IMR-90 (cell line): ENCODE measurements around the gene ADAMTSL5. TPM values are rescaled to one million over a fixed set of nuclear protein-coding genes. Genes with fewer than 3 reads are reported as not detected.

ENCODE experiments used
- ATAC-seq: fragments of 200-7000 bp; cut with Tn5 transposase; 2 replicates; pipeline ENCODE4 v1.9.1; 2020; ENCODE audit warnings: low read depth, mild to moderate bottlenecking, moderate library complexity
- BruUV-seq: library from RNA; stranded (reverse); fragments of 400-500 nt; replicated peaks from 2 replicates; lab custom pipeline; 2021; lab: Mats Ljungman, UMichigan
- CTCF ChIA-PET: fragments of 300-600 bp; formaldehyde crosslinking; extraction: SDS; loops from one replicate; lab custom pipeline; 2021; ENCODE audit warnings: antibody characterized with exemption; lab: Yijun Ruan, JAX
- POLR2A ChIA-PET: fragments of 300-600 bp; sonication (Branson Sonifier 250); formaldehyde crosslinking; loops from one replicate; lab custom pipeline; 2022; ENCODE audit warnings: antibody characterized with exemption; ENCODE audit not compliant: unreplicated experiment; lab: Charles Lee
- DNase-seq: peaks from one replicate; pipeline ENCODE4 v3.0.0; 2013
- H2AFZ ChIP-seq: replicated peaks from 2 replicates; pipeline ENCODE3; 2013; ENCODE audit warnings: low read length, mild to moderate bottlenecking; ENCODE audit not compliant: poor library complexity
- H2AK5ac ChIP-seq: 2 replicates; pipeline ENCODE4 v1.6.1; 2013; ENCODE audit warnings: low read depth, low read length, inconsistent platforms
- H2AK9ac ChIP-seq: replicated peaks from 2 replicates; pipeline ENCODE3; 2013; ENCODE audit warnings: mild to moderate bottlenecking, low read depth, low read length, moderate library complexity; ENCODE audit not compliant: poor library complexity
- H2BK120ac ChIP-seq: 2 replicates; pipeline ENCODE4 v1.6.1; 2013; ENCODE audit warnings: low read depth, low read length, inconsistent platforms
- H2BK15ac ChIP-seq: 3 replicates; pipeline ENCODE4 v1.6.1; 2013; ENCODE audit warnings: low read depth, low read length, inconsistent platforms
- H2BK20ac ChIP-seq: 2 replicates; pipeline ENCODE4 v1.6.1; 2013; ENCODE audit warnings: low read depth, mild to moderate bottlenecking, inconsistent platforms, low read length, moderate library complexity
- H2BK5ac ChIP-seq: 2 replicates; pipeline ENCODE4 v1.6.1; 2013; ENCODE audit warnings: mild to moderate bottlenecking, low read depth, low read length, inconsistent platforms; ENCODE audit not compliant: poor library complexity, severe bottlenecking
- H3K14ac ChIP-seq: replicated peaks from 2 replicates; pipeline ENCODE4 v1.6.1; 2013; ENCODE audit warnings: low read depth, low read length, inconsistent platforms
- H3K18ac ChIP-seq: 2 replicates; pipeline ENCODE4 v1.6.1; 2013; ENCODE audit warnings: low read depth, low read length, control low read depth
- H3K23ac ChIP-seq: 2 replicates; pipeline ENCODE4 v1.6.1; 2013; ENCODE audit warnings: low read depth, low read length, inconsistent platforms
- H3K27ac ChIP-seq: 2 replicates; pipeline ENCODE4 v1.5.1; 2013; ENCODE audit warnings: mild to moderate bottlenecking, control low read depth, low read length; ENCODE audit not compliant: insufficient read depth
- H3K27me3 ChIP-seq: 2 replicates; pipeline ENCODE4 v1.6.1; 2013; ENCODE audit warnings: low read length; ENCODE audit not compliant: control insufficient read depth, insufficient read depth
- H3K36me3 ChIP-seq: 2 replicates; pipeline ENCODE4 v1.6.1; 2013; ENCODE audit warnings: low read length, mixed read lengths; ENCODE audit not compliant: control insufficient read depth, insufficient read depth
- H3K4ac ChIP-seq: 2 replicates; pipeline ENCODE4 v1.6.1; 2013; ENCODE audit warnings: low read depth, low read length, inconsistent platforms
- H3K4me1 ChIP-seq: 2 replicates; pipeline ENCODE4 v1.6.1; 2013; ENCODE audit warnings: low read length, mixed read lengths; ENCODE audit not compliant: control insufficient read depth, insufficient read depth
- H3K4me2 ChIP-seq: 2 replicates; pipeline ENCODE4 v1.6.1; 2013; ENCODE audit warnings: low read depth, mild to moderate bottlenecking, control low read depth, low read length, moderate library complexity
- H3K4me3 ChIP-seq: 2 replicates; pipeline ENCODE4 v1.5.1; 2013; ENCODE audit warnings: low read depth, mild to moderate bottlenecking, control low read depth, low read length, moderate library complexity; ENCODE audit not compliant: insufficient read depth
- H3K56ac ChIP-seq: 2 replicates; pipeline ENCODE4 v1.6.1; 2013; ENCODE audit warnings: low read length, inconsistent platforms; ENCODE audit not compliant: insufficient read depth; ENCODE audit errors: extremely low read depth
- H3K79me1 ChIP-seq, 2 experiments: 2 replicates each; pipeline ENCODE4 v1.6.1; 2013; ENCODE audit warnings: low read length in 2 of 2, inconsistent platforms in 1 of 2, low read depth in 1 of 2
- H3K9ac ChIP-seq: 2 replicates; pipeline ENCODE4 v1.6.1; 2013; ENCODE audit warnings: low read depth, low read length, control low read depth
- H3K9me1 ChIP-seq: 2 replicates; pipeline ENCODE4 v1.6.1; 2013; ENCODE audit warnings: low read length, inconsistent platforms; ENCODE audit not compliant: insufficient read depth
- H3K9me3 ChIP-seq: 2 replicates; pipeline ENCODE4 v1.6.1; 2013; ENCODE audit warnings: low read length; ENCODE audit not compliant: control insufficient read depth, insufficient read depth
- H4K20me1 ChIP-seq: 2 replicates; pipeline ENCODE4 v1.6.1; 2013; ENCODE audit warnings: low read length, inconsistent platforms; ENCODE audit not compliant: insufficient read depth
- H4K5ac ChIP-seq: 2 replicates; pipeline ENCODE4 v1.6.1; 2013; ENCODE audit warnings: mild to moderate bottlenecking, low read depth, low read length, control low read depth
- H4K8ac ChIP-seq, 2 experiments: 2 replicates each; pipeline ENCODE4 v1.6.1; 2013; ENCODE audit warnings: low read depth in 2 of 2, low read length in 2 of 2, control low read depth in 1 of 2, inconsistent platforms in 1 of 2
- H4K91ac ChIP-seq: 2 replicates; pipeline ENCODE4 v1.6.1; 2013; ENCODE audit warnings: low read depth, low read length, inconsistent platforms; ENCODE audit not compliant: insufficient read depth
- FOS ChIP-seq: fragments of 150-350 bp; IDR thresholded peaks from 2 replicates; pipeline ENCODE4 v1.6.1; 2016; ENCODE audit warnings: low read depth, low read length
- RAD21 ChIP-seq: IDR thresholded peaks from 2 replicates; pipeline ENCODE4 v1.6.1; 2012; ENCODE audit warnings: low read length, improper control_type of control experiment
- WGBS, 2 experiments: methylation state at CpG; one replicate each; pipeline versions ENCODE4 v1.1.5 to v1.1.7; 2013; ENCODE audit warnings: missing lambda C conversion rate in 2 of 2; ENCODE audit not compliant: insufficient read length in 1 of 2; ENCODE audit errors: extremely low coverage in 2 of 2; 5-methylcytosine and 5-hydroxymethylcytosine counted together
- dilution Hi-C: fragments of 300-500 bp; cut with HindIII; formaldehyde crosslinking; loops from one replicate; pipeline ENCODE4 v1.14.3; 2018; ENCODE audit warnings: low sequenced_read_pairs; ENCODE audit not compliant: unreplicated experiment
- in situ Hi-C: fragments of 300-500 bp; cut with MboI; formaldehyde crosslinking; loops from 3 replicates; pipeline ENCODE4 v1.14.3; 2019; ENCODE audit warnings: low sequenced_read_pairs, inconsistent platforms, mixed read lengths
- intact Hi-C: fragments of 100-400 bp; cut with micrococcal nuclease; formaldehyde crosslinking; loops from 2 replicates; pipeline ENCODE4 v1.10.0; 2022
- polyA plus RNA-seq, 3 experiments: library from polyadenylated mRNA; depleted of rRNA; stranded (reverse); fragments of >200 nt; gene quantifications; 2 replicates each; pipeline ENCODE4 v1.2.3, GENCODE V29; 2012; ENCODE audit warnings: low replicate concordance in 1 of 3
- total RNA-seq: library from RNA; depleted of rRNA; stranded (reverse); fragments of >200 nt; gene quantifications from 2 replicates; pipeline ENCODE4 v1.2.3, GENCODE V29; 2012

The ADAMTSL5 gene
- total and polyA plus RNA-seq, 2 of the 4 experiments (the other 2 are of a cell fraction), result 0.90 to 10.8 TPM

DNA sequence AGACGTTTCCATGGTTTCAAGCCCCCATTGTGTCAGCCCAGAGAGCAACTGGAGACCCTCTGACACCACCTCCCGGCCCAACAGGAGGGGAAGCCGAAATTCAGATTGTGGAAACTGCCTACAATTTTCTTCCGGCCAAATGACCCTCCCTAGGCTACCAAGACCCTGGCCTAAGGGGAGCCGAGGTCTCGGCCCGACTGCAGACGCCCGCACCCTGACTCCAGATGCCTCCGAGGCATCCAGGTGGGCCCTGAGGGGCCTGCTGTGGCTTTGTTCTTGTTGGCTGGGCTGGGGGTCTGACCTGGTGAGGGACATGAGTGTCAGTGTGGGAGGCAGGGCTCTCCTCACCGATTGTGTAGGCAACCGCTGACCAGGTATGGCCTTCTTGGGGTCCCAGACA lies 45.7 kb upstream of the ADAMTSL5 start:
- ATAC-seq, result no peak
- WGBS, 2 experiments, result no CpG with 5 or more reads among the region's 12 CpGs
- dilution Hi-C loops, result no loop called here
- no peak overlapping the region for H3K56ac ChIP-seq
- ChIA-PET CTCF (no interaction called here), POLR2A (no interaction called here)
- H2BK120ac ChIP-seq, result no peak overlapping the region
- H2BK5ac ChIP-seq, result no peak overlapping the region
- DNase-seq, result no peak
- H4K8ac ChIP-seq, result no peak overlapping the region
- H3K36me3 ChIP-seq, result peaks cover 29% of the 10 kb centered on the region
- no peak overlapping the region for H2BK15ac ChIP-seq
- H3K14ac ChIP-seq, result no peak overlapping the region
- no TSS peak for BruUV-seq
- H3K27ac ChIP-seq, result no peak overlapping the region
- peaks cover 2% of the 10 kb centered on the region; the same call in 1 of the 2 replicates for H3K4me1 ChIP-seq
- H3K27me3 ChIP-seq, result no peaks in the 10 kb centered on the region
- in situ Hi-C loops, result no loop called here
- no peak overlapping the region for H4K5ac ChIP-seq
- H3K79me1 ChIP-seq, result peaks cover 9 to 55% of the 10 kb centered on the region in 2 experiments; a peak in 3 of 4 replicates
- no peak overlapping the region for H3K4ac ChIP-seq
- H3K4me2 ChIP-seq, result no peak overlapping the region
- no peak overlapping the region for H2AK9ac ChIP-seq
- intact Hi-C loops, result no loop called here
- H4K91ac ChIP-seq, result no peak overlapping the region
- H2AK5ac ChIP-seq, result no peak overlapping the region
- no peaks in the 10 kb centered on the region for H3K9me3 ChIP-seq
- H3K9me1 ChIP-seq, result peaks cover 11% of the 10 kb centered on the region; the same call in 1 of the 2 replicates
- no peak overlapping the region for H3K23ac ChIP-seq
- H2AFZ ChIP-seq, result no peak overlapping the region
- TF ChIP-seq FOS (no peak), RAD21 (no peak)
- peaks cover 65% of the 10 kb centered on the region for H4K20me1 ChIP-seq
- H2BK20ac ChIP-seq, result no peak overlapping the region
- no peak overlapping the region for H3K9ac ChIP-seq
- H3K18ac ChIP-seq, result no peak overlapping the region
- no peak overlapping the region for H3K4me3 ChIP-seq
